C4-2B (cell line): Measurements from ENCODE around the gene SLMAP.

Experiments
- H3K27ac ChIP-seq: fragments of 450-650 bp; 2 replicates; pipeline ENCODE4 v1.5.1; 2017
- ZFX ChIP-seq: fragments of 450-650 bp; IDR thresholded peaks from 2 replicates; pipeline ENCODE4 v1.6.1; 2017
- TF ChIP-seq, protein P1 (sequence below): fragments of 450-650 bp; conservative IDR thresholded peaks from 2 replicates; pipeline ENCODE4 v1.5.1; 2017; ENCODE audit warnings: mild to moderate bottlenecking

The SLMAP gene

DNA sequence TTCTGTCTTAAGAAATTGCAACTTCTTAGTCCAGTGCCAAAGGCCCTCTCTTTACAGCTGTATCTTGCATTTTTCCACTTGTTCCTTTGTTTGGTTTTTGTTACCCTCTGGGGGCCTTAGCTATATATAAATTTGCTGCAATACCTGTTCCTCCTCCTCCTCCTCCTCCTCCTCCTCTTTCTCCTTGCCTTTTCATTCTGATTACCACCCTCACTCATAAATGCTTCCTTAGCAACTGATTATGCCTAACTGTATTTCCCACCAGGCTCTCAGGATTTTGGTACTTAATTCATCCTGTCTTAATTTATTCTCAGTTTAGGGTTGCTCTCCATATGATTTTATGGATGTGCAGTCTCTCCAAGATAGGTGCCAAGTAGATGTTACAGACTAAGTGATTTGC, 65.7 kb downstream of the SLMAP start:
- TF ChIP-seq ZFX, result no peak
- TF ChIP-seq, protein P1, sequence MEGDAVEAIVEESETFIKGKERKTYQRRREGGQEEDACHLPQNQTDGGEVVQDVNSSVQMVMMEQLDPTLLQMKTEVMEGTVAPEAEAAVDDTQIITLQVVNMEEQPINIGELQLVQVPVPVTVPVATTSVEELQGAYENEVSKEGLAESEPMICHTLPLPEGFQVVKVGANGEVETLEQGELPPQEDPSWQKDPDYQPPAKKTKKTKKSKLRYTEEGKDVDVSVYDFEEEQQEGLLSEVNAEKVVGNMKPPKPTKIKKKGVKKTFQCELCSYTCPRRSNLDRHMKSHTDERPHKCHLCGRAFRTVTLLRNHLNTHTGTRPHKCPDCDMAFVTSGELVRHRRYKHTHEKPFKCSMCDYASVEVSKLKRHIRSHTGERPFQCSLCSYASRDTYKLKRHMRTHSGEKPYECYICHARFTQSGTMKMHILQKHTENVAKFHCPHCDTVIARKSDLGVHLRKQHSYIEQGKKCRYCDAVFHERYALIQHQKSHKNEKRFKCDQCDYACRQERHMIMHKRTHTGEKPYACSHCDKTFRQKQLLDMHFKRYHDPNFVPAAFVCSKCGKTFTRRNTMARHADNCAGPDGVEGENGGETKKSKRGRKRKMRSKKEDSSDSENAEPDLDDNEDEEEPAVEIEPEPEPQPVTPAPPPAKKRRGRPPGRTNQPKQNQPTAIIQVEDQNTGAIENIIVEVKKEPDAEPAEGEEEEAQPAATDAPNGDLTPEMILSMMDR, result no peak
- H3K27ac ChIP-seq, result no peak overlapping the region

DNA sequence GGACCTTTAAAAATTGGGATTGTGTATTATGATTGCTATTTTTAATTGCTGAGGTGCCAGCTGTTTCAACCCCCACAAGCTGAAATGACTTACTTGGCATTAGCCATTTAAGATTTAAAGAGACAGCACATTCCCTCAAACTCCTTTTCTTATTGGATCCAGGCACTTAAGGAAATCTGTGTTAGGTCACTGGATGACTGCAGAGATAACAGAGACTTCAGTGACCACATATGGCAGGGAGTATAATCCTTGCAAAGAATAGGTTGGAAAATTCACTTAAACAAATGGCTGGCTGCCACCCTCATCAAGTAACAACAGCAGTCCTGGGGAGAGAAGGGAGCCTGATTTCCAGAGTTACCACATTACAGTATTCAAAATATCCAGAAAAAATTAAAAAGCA, 66.6 kb downstream of the SLMAP start:
- TF ChIP-seq ZFX, result no peak
- TF ChIP-seq, protein P1, result no peak

DNA sequence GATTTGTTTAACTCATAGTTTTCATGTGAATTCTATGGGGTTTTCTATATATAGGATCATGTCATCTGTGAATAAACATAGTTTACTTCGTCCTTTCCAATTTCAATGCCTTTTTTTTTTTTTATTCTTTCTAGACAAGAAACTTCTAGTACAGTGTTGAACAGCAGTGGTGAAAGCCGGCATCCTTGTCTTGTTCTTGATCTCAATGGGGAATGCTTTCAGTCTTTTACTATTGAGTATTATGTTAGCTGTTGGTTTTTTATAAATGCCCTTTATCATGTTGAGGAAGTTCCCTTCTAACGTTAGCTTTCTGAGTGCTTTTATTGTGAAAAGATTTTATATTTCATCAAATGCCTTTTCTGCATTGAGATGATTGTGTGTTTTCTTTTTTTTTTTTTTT, 69.0 kb downstream of the SLMAP start:
- no peak for TF ChIP-seq ZFX
- TF ChIP-seq, protein P1, result no peak
- H3K27ac ChIP-seq, result no peak overlapping the region

More for the DNA sequence above, 66.6 kb downstream of the SLMAP start:
- no peak overlapping the region for H3K27ac ChIP-seq

DNA sequence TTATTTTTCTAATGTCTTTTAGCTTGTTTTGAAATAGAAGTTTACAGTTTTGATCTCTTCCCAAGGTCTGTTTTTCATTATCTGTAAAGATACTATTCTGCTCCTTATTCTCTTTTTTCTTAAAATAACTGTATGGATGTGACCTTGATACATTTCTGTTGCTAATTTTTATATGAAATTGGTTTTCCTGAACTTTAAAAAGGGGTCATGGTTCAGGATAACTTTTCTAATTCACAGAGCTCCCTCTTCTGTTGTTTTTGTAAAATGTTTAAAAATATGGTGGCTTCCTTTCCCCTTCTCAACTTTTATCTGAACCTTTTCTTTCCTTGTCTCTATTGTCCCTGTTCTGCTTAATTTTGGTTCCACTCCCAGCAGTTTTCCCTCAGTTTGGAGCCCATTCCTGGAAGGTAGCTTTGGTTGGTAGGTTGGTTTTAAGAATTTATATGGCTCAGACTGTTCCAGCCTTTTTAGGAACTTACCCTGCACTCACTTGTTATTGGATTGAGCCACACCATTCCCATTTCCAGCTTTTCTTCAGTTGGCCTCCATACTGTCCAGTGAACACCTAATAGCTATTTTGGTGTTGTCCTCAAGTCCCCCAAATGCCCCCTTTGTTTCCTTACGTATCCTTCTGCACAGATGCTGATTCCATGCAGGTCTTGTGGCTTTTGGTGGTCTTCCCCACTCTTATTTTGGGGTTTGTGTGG, 70.3 kb downstream of the SLMAP start:
- no peak overlapping the region for H3K27ac ChIP-seq
- no peak for TF ChIP-seq ZFX
- TF ChIP-seq, protein P1, result peak; percentile 23

DNA sequence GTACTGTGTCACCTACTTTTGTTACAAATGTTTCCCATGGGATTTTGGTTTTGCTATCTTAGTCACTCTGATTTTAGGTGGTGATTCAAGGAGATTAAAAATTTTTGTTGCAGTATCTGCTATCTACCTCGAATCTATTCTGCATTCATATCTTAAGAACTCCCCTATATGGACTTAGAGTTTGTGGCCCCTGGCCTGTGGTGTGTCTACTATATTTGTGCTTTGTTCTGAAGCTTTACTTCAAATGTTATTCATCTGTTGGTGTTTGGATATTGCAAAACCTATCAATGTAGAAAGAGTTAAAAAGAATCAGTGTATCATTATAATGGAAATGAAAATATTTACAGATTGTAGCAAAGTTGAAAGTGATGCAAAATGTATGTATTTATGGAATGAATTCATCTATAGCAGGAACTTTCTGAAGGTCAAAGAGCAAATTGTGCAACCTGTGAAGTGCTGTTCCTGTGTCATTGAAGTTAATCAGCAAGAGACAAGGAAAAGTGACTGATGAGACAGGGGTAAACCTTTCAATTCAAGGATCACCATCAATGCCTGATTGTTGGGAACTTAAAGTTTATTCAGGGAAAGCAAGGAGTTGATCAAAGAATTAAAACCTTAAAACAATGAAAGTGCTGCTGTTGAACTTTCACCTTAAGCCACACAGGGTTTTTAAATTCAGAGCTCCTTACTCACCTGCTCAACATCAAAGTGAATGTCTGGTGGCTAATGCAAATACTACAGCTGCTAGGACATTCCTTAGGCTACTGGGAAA, 71.0 kb downstream of the SLMAP start:
- TF ChIP-seq, protein P1, result no peak
- H3K27ac ChIP-seq, result no peak overlapping the region

DNA sequence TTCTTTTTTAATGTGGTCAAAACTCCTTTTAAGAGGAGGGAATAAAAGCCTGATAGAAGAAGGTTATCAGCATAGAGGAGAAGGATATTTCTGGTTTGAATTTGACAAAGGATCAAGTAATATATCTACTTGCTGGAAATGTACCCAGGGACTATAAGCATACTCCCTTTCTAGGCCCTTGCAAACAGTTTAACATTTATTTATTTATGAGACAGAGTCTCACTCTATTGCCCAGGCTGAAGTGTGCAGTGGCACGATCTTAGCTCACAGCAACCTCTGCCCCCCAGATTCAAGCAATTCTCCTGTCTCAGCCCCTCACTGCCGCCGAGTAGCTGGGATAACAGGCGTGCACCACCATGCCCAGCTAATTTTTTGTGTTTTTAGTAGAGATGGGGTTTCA, 71.6 kb downstream of the SLMAP start:
- no peak overlapping the region for H3K27ac ChIP-seq
- TF ChIP-seq, protein P1, result no peak
- no peak for TF ChIP-seq ZFX

DNA sequence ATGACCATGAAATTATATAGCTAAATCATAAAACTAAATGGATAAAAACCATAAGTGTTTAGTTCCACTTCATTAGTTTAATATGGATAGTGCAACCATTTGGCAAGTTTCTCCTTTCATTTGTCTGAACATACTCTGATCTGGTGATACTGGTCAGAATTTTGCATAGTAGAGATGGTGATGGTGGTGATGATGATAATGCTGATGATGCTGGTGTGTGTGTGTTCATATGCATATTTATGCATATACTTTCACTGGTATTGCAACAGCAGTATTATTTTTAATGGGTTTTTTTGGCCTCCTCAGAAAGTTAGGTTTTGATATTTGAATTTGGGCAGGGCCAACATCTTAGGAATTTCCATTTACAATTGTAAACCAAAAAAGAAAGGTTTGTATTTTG, 76.4 kb downstream of the SLMAP start:
- no peak overlapping the region for H3K27ac ChIP-seq
- TF ChIP-seq, protein P1, result no peak
- no peak for TF ChIP-seq ZFX
